ENCODE results near the gene PPP4R3C. TPM values are rescaled to one million over a fixed set of nuclear protein-coding genes. Genes with fewer than 3 reads are reported as not detected.

The PPP4R3C gene
- total RNA-seq, 1 experiment from 2014 or later: not detected

- ChIA-PET POLR2A (ENCODE audit: unreplicated experiment) (no interaction called here), CTCF (no interaction called here)
- Histone ChIP-seq H4K20me1 (ENCODE audit: low read length) (no peaks in the 10 kb centered on the region), H3K9ac (ENCODE audit: low read length) (no peak overlapping the region), H3F3A (ENCODE audit: low read length, unreplicated experiment) (no peaks in the 10 kb centered on the region), H3K27ac (ENCODE audit: low read length) (no peak overlapping the region), H3K36me3 (ENCODE audit: low read depth, low read length) (no peaks in the 10 kb centered on the region), H3K9me3 (ENCODE audit: low read length) (no peaks in the 10 kb centered on the region), H3K4me1 (ENCODE audit: insufficient read depth, low read length) (no peaks in the 10 kb centered on the region), H3K4me3 (ENCODE audit: low read length) (no peak overlapping the region), H3K4me2 (ENCODE audit: low read length) (no peak overlapping the region), H3K79me2 (ENCODE audit: low read length) (no peaks in the 10 kb centered on the region), H2AFZ (ENCODE audit: low read length) (no peak overlapping the region), H3K27me3 (ENCODE audit: low read length) (no peaks in the 10 kb centered on the region), H3K9me2 (replicated peaks; ENCODE audit: low read length) (no peaks in the 10 kb centered on the region)
- TF ChIP-seq CTCF (conservative IDR thresholded peaks at IDR 0.05; ENCODE audit: low read depth, low read length) (no peak), EZH2 (IDR thresholded peaks at IDR 0.05; ENCODE audit: low read length, unreplicated experiment) (no peak), EZH2phosphoT487 (IDR thresholded peaks at IDR 0.05; ENCODE audit: borderline replicate concordance, low read length) (no peak)
- DNase-seq (no peak), ATAC-seq (no peak)
- intact Hi-C loops (cut with micrococcal nuclease): no loop called here
- BruUV-seq (replicated peaks): no TSS peak
These were observed 28.1 kb downstream of the PPP4R3C start for GRCh38 chrX:27435031-27435430.

Other genes starting within 250 kb of the PPP4R3C start
- not detected in 2 replicates for gene DCAF8L2, start 127.0 kb upstream of the PPP4R3C start, total RNA-seq (2014; rRNA removed)